BE2C (cell line): ENCODE data around the gene PTBP1. TPM values are rescaled to one million over a fixed set of nuclear protein-coding genes. Genes with fewer than 3 reads are reported as not detected.

Source experiments
- DNase-seq: peaks from one replicate; pipeline ENCODE4 v3.0.0-alpha.2; 2020
- H3K27me3 ChIP-seq: fragments of 250-450 bp; sonication (Bioruptor Pico); 2 replicates; pipeline ENCODE4 v1.5.1; 2020; ENCODE audit warnings: mild to moderate bottlenecking
- H3K36me3 ChIP-seq: fragments of 250-450 bp; sonication (Bioruptor Pico); 2 replicates; pipeline ENCODE4 v1.5.1; 2020; ENCODE audit warnings: mild to moderate bottlenecking
- H3K4me1 ChIP-seq: fragments of 250-450 bp; sonication (Bioruptor Pico); 2 replicates; pipeline ENCODE4 v1.5.1; 2020
- H3K4me3 ChIP-seq: 2 replicates; pipeline ENCODE4 v1.5.1; 2011; ENCODE audit warnings: low read depth, low read length
- H3K9me3 ChIP-seq: fragments of 250-450 bp; sonication (Bioruptor Pico); 2 replicates; pipeline ENCODE4 v1.5.1; 2020
- polyA plus RNA-seq: library from polyadenylated mRNA; unstranded; fragments of >200 nt; gene quantifications from one replicate; pipeline ENCODE4 v1.2.1, GENCODE V29; 2012; ENCODE audit warnings: low read depth, missing spikeins; ENCODE audit not compliant: insufficient read length, insufficient read depth
- TF ChIP-seq, protein P1 (sequence below): IDR thresholded peaks from 2 replicates; pipeline ENCODE4 v1.5.1; 2012; ENCODE audit warnings: mild to moderate bottlenecking, low read depth, low read length

Gene PTBP1
- 838 TPM for polyA plus RNA-seq

DNA sequence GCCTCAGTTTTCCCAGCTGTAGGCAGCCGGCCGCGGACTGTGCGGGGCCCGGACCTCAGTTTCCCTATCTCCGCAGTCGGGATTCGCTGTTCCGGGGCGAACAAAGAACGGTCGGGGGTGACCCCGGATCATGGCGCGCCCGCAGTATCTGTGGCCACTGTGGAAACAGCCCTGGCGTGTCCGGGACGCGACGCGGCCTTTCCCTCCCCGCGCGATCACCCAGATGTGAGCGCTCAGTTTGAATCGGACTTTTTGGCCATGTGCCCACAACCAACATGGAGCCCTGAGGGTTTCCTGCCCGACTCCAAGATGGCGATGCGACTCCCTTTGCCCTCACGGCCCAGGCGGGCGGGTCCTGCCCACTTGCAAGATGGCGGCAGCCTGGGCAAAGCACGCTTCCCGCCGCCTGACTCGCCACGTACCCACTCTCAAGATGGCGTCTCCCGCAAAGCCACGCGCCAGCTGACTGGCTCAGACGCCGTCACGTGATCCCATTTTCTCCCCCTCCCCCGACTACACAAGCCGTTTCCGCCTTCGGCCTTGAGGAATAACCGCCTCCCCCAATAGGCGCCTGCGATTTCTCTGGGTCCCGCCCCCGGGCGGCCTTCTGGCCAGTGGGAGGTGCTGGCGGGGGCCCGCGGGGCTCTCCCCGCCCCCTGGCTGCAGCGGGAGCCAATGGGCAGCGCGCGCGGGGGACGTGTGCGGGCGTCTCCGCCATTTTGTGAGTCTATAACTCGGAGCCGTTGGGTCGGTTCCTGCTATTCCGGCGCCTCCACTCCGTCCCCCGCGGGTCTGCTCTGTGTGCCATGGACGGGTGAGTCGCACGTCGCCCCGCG lies at the start of gene PTBP1:
Gene PTBP1 (plus strand): TSS at position 761 of the 836 bp plus-strand sequence. CDS start 46 bp downstream, at position 807.
- no peaks in the 10 kb centered on the region for H3K9me3 ChIP-seq
- peak; percentile 100 for DNase-seq
- H3K4me3 ChIP-seq: peak within 1 kb of the TSS; percentile 96
- H3K4me1 ChIP-seq: peaks cover 13% of the 10 kb centered on the region
- no peaks in the 10 kb centered on the region for H3K27me3 ChIP-seq
- peaks cover 40% of the 10 kb centered on the region for H3K36me3 ChIP-seq
- TF ChIP-seq, protein P1, sequence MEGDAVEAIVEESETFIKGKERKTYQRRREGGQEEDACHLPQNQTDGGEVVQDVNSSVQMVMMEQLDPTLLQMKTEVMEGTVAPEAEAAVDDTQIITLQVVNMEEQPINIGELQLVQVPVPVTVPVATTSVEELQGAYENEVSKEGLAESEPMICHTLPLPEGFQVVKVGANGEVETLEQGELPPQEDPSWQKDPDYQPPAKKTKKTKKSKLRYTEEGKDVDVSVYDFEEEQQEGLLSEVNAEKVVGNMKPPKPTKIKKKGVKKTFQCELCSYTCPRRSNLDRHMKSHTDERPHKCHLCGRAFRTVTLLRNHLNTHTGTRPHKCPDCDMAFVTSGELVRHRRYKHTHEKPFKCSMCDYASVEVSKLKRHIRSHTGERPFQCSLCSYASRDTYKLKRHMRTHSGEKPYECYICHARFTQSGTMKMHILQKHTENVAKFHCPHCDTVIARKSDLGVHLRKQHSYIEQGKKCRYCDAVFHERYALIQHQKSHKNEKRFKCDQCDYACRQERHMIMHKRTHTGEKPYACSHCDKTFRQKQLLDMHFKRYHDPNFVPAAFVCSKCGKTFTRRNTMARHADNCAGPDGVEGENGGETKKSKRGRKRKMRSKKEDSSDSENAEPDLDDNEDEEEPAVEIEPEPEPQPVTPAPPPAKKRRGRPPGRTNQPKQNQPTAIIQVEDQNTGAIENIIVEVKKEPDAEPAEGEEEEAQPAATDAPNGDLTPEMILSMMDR: peak; percentile 8; the same call in 1 of the 2 replicates

DNA sequence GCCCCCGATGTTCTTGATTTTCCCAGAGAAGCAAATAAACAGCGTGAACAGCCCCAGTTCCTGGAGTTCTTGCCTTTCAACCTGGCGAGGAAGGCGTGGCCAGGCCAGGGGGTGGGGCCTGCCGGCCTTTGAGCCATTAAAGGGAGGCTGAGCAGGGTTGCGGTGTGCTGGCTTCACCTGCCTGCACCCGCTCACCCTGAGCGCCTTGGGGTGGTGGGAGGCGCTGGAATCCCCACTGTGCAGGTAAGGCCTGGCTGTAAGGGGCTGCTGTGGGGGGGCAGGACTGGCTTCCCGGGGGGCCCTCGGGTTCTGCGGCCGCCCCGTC lies 49.0 kb upstream of the PTBP1 start:
- TF ChIP-seq, protein P1: no peak
- no peaks in the 10 kb centered on the region for H3K4me1 ChIP-seq
- H3K9me3 ChIP-seq: no peaks in the 10 kb centered on the region; the same call in 1 of the 2 replicates
- no peak overlapping the region for H3K4me3 ChIP-seq
- no peaks in the 10 kb centered on the region for H3K36me3 ChIP-seq
- no peak for DNase-seq
- H3K27me3 ChIP-seq: peaks cover 2% of the 10 kb centered on the region; the same call in 1 of the 2 replicates

DNA sequence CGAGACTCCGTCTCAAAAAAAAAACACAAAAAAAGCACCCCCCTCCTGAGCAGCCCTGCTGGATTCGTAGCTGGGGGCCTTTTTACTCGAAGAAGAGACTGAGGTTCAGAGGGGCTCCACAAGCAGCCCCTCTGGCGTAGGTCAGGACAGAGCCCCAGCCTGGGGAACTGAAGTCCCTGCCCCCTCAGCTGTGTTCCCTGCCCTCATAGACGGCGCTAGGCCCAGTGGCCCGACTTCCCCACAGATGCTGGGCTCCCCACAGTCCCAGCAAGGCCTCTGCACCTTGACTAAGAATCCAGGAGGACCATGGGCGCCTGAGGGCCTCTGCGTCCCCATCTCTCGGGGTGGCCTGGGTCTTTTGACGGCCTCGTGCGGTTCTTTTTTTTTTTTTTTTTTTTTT lies 47.4 kb upstream of the PTBP1 start:
- no peak for DNase-seq
- TF ChIP-seq, protein P1: no peak
- Histone ChIP-seq H3K27me3 (peaks cover 2% of the 10 kb centered on the region; the same call in 1 of the 2 replicates), H3K9me3 (no peaks in the 10 kb centered on the region; the same call in 1 of the 2 replicates), H3K4me1 (no peaks in the 10 kb centered on the region), H3K4me3 (no peak overlapping the region), H3K36me3 (no peaks in the 10 kb centered on the region)

DNA sequence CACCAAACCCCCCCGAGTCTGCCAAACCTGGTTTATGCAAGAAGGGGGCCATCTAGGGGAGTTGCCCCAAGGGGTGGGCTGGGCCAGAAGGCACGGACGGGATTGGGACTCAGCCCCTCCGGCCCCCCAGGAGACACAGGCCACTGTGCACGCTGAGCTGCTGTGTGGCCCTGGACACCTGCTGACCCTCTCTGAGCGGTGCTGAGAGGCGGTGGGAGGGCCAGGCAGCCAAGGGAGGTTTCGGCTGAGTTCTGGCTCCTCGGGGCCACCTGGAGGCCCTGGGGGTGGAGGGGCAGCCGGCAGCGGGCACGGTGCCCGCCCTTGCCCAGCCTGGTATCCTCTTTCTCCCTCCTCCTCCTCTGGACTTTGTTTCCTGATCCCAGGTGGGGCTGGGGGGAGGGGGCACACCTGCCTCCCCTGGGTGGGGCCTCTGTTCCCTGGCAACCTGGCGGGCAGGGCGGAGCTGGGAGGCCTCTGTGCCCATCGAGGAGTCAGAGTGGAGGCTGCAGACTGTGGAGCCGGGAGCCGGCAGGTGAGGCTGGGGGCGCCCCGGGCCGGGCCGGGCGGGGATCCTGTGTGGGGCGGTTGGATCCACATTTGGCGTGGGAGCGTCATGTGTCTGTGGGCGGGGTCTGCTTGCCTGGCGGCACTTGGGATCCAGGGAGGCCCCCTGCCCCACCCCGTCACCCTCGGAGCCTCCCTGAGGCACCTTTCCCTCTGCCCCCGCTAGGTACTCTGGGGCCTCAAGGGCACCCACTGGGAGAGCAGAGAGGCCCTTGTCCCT lies 46.4 kb upstream of the PTBP1 start, which contains the start of gene MISP:
Gene MISP (plus strand): TSS at position 473 of the 784 bp plus-strand sequence. CDS start 5,835 bp downstream, outside the sequence.
- Histone ChIP-seq H3K4me3 (no peak within 1 kb of the TSS), H3K36me3 (no peaks in the 10 kb centered on the region), H3K9me3 (peaks cover 1% of the 10 kb centered on the region), H3K4me1 (no peaks in the 10 kb centered on the region), H3K27me3 (peaks cover 2% of the 10 kb centered on the region; the same call in 1 of the 2 replicates)
- DNase-seq: no peak
- TF ChIP-seq, protein P1: no peak

DNA sequence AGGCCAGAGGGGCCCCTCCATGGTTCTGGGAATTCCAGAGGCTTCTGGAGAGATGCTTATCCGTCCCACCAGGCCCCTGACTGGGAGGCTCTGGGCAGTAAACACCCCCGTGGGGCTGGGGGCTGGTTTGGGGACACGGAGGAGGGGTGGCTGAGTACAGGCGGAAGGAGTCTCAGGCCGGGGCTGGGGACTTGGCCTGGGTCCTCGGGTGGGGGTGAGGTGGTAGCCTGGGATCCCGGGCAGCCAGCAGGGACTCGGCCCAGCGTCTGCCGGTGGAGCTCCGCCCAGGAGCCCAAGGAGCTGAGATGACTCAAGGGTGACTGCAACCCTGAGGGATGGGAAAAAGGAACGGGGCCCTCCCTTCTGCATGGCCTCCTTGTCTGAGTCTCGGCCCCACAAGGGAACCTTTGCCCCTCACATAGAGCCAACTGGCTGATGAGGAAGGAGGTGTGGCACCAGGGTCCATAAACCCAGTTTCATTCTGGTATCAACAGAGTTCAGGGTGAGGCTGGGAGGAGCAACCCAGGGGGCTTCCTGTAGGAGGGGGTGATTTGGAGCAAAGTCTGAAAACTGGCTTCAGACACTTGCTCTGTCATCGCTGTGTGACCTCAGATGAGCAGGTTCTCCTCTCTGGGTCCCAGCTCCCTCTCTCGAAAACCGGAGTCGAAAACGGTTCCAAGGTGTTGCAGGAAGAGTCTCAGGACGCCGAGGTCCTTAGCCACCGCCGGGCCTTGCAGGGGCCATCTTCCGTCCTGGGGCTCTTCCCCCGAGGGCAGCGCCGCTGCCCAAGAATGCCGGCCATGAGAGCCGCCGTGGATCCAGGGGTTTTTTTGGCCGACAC lies 45.5 kb upstream of the PTBP1 start:
- Histone ChIP-seq H3K9me3 (peaks cover 8% of the 10 kb centered on the region), H3K27me3 (peaks cover 2% of the 10 kb centered on the region; the same call in 1 of the 2 replicates), H3K4me3 (no peak overlapping the region), H3K36me3 (no peaks in the 10 kb centered on the region), H3K4me1 (no peaks in the 10 kb centered on the region)
- TF ChIP-seq, protein P1: no peak
- no peak for DNase-seq
